HepG2 (cell line): ENCODE measurements around the gene PLXNC1. TPM values are rescaled to one million over a fixed set of nuclear protein-coding genes. Genes with fewer than 3 reads are reported as not detected.

Experiments used
- ARID3A ChIP-seq: IDR thresholded peaks from 2 replicates; pipeline ENCODE4 v1.6.1; 2012; ENCODE audit warnings: low read depth, low read length, improper control_type of control experiment
- BCL6 ChIP-seq: IDR thresholded peaks from 2 replicates; pipeline ENCODE4 v1.6.1; 2016; ENCODE audit warnings: missing genetic modification reagents, missing compliant biosample characterization
- FOXA3 ChIP-seq: IDR thresholded peaks from 2 replicates; pipeline ENCODE4 v1.6.1; 2016; ENCODE audit warnings: missing genetic modification reagents, missing compliant biosample characterization
- FOXK1 ChIP-seq: sonication (generic); formaldehyde crosslinking; IDR thresholded peaks from 2 replicates; pipeline ENCODE4 v1.4.0; 2020; ENCODE audit warnings: low read depth, missing genetic modification reagents, borderline replicate concordance
- GATA4 ChIP-seq: sonication (generic); IDR thresholded peaks from 2 replicates; pipeline ENCODE4 v1.6.1; 2016; ENCODE audit warnings: antibody characterized with exemption, low read depth, borderline replicate concordance
- HNF4A ChIP-seq: sonication (generic); formaldehyde crosslinking; IDR thresholded peaks from 2 replicates; pipeline ENCODE4 v1.4.0; 2020; ENCODE audit warnings: missing genetic modification reagents
- HNRNPH1 ChIP-seq: fragments of 200-400 bp; formaldehyde crosslinking; optimal IDR thresholded peaks from 2 replicates; pipeline ENCODE3; 2017; ENCODE audit warnings: mild to moderate bottlenecking, low read depth, low read length
- HOXA9 ChIP-seq: sonication (generic); formaldehyde crosslinking; IDR thresholded peaks from 2 replicates; pipeline ENCODE4 v1.8.1; 2022; ENCODE audit warnings: missing genetic modification reagents, mild to moderate bottlenecking, moderate library complexity, borderline replicate concordance
- KDM5A ChIP-seq: fragments of 200-600 bp; sonication (generic); IDR thresholded peaks from 2 replicates; pipeline ENCODE4 v1.7.0; 2018; ENCODE audit warnings: antibody characterized with exemption, mild to moderate bottlenecking, low read length, borderline replicate concordance
- MED1 ChIP-seq: sonication (generic); formaldehyde crosslinking; IDR thresholded peaks from 2 replicates; pipeline ENCODE4 v1.4.0; 2020; ENCODE audit warnings: missing genetic modification reagents
- MXI1 ChIP-seq: IDR thresholded peaks from 3 replicates; pipeline ENCODE4 v1.6.1; 2012; ENCODE audit warnings: low read depth, low read length, inconsistent platforms, borderline replicate concordance
- NR2F2 ChIP-seq: IDR thresholded peaks from 2 replicates; pipeline ENCODE4 v1.6.1; 2012; ENCODE audit warnings: low read depth, inconsistent platforms, borderline replicate concordance
- PITX1 ChIP-seq: sonication (generic); formaldehyde crosslinking; IDR thresholded peaks from 2 replicates; pipeline ENCODE4 v1.5.1; 2020; ENCODE audit warnings: mild to moderate bottlenecking, missing genetic modification reagents
- SNAI1 ChIP-seq: sonication (generic); formaldehyde crosslinking; IDR thresholded peaks from 2 replicates; pipeline ENCODE4 v1.5.0; 2020; ENCODE audit warnings: mild to moderate bottlenecking, missing genetic modification reagents, borderline replicate concordance
- ZFP62 ChIP-seq: sonication (generic); formaldehyde crosslinking; IDR thresholded peaks from 2 replicates; pipeline ENCODE4 v1.4.0; 2020; ENCODE audit warnings: missing genetic modification reagents
- ZFX ChIP-seq: sonication (generic); formaldehyde crosslinking; IDR thresholded peaks from 2 replicates; pipeline ENCODE4 v1.4.0; 2020; ENCODE audit warnings: mild to moderate bottlenecking, low read depth, missing genetic modification reagents, moderate library complexity
- ZMYM2 ChIP-seq: sonication (generic); formaldehyde crosslinking; IDR thresholded peaks from 2 replicates; pipeline ENCODE4 v1.8.0; 2022; ENCODE audit warnings: mild to moderate bottlenecking, missing genetic modification reagents
- ZMYM3 ChIP-seq: sonication (generic); formaldehyde crosslinking; IDR thresholded peaks from 2 replicates; pipeline ENCODE4 v1.5.1; 2020; ENCODE audit warnings: mild to moderate bottlenecking, missing genetic modification reagents
- ZNF652 ChIP-seq: IDR thresholded peaks from 2 replicates; pipeline ENCODE4 v1.6.1; 2016; ENCODE audit warnings: low read depth, borderline replicate concordance
- ZNF747 ChIP-seq: sonication (generic); formaldehyde crosslinking; IDR thresholded peaks from 2 replicates; pipeline ENCODE4 v1.8.1; 2023; ENCODE audit warnings: missing genetic modification reagents, mild to moderate bottlenecking, borderline replicate concordance
- polyA plus RNA-seq, 8 experiments: library from polyadenylated mRNA; depleted of rRNA in 3 of 8; stranded (reverse) in 7 of 8; unstranded in 1 of 8; fragments of >200 nt; fragmentation: Illumina TruSeq in 4 of 8; extraction: Trizol in 4 of 8; gene quantifications; 2 replicates each; pipeline versions ENCODE4 v1.2.1 to v1.2.3, GENCODE V29; 2011 to 2016; ENCODE audit warnings: low read depth in 4 of 8, missing spikeins in 1 of 8, mixed read lengths in 1 of 8; ENCODE audit not compliant: insufficient read depth in 1 of 8
- total RNA-seq, 5 experiments: library from RNA; depleted of rRNA; stranded (reverse); fragments of >200 nt; fragmentation: Illumina TruSeq; extraction: Trizol; gene quantifications; 2 replicates each; pipeline ENCODE4 v1.2.3, GENCODE V29; 2016; ENCODE audit warnings: low read depth in 1 of 5
- TF ChIP-seq, protein P1 (sequence below): sonication (generic); formaldehyde crosslinking; IDR thresholded peaks from 2 replicates; pipeline ENCODE4 v1.4.0; 2020; ENCODE audit warnings: mild to moderate bottlenecking, missing genetic modification reagents
- TF ChIP-seq, protein P2 (sequence below): IDR thresholded peaks from 2 replicates; pipeline ENCODE4 v1.6.1; 2018; ENCODE audit warnings: missing genetic modification reagents
- TF ChIP-seq, protein P3 (sequence below): sonication (generic); formaldehyde crosslinking; IDR thresholded peaks from 2 replicates; pipeline ENCODE4 v1.5.0; 2020; ENCODE audit warnings: mild to moderate bottlenecking, missing genetic modification reagents, moderate library complexity

Gene PLXNC1
- total and polyA plus RNA-seq, 2 of the 13 experiments (the other 11 are each of a cell fraction or from before 2014, with no cell fraction given), result 6.6 to 11.2 TPM

DNA sequence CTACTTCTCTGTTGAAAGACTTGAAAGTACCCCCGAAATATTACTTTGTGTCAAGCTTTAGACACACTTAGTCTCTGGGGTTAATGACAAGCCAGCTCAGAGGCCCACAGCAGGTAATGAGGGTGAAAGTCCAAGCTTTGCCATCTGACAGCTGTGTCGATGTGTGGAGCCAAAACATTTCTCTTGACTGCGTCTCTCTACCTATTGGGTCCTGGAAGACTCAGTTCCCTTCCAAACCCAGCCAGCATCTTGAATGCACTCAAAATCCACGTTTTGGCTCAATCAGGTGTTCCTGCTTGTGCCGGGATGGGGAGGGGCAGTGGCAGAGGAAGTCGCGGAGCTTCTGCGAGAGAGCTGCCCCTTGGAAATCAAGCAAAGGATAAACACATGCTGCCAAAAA, 3.2 kb downstream of the PLXNC1 start (continued):
- TF ChIP-seq ZFX (CRISPR knock-in tag) (peak; percentile 46; the same call in 1 of the 2 replicates), HOXA9 (CRISPR knock-in tag) (no peak), GATA4 (no peak), ZMYM3 (CRISPR knock-in tag) (peak; percentile 69; the same call in 1 of the 2 replicates), ZNF747 (CRISPR knock-in tag) (peak; percentile 60; the same call in 1 of the 2 replicates), MXI1 (peak; percentile 57; the same call in 1 of the 3 replicates), HNF4A (CRISPR knock-in tag) (peak; percentile 97), KDM5A (0 out of 2 replicates have a peak, but pooled peaks have one; percentile 21), FOXK1 (CRISPR knock-in tag) (peak; percentile 22; the same call in 1 of the 2 replicates), ZMYM2 (CRISPR knock-in tag) (no peak), HNRNPH1 (no peak), BCL6 (peak; percentile 69), MED1 (peak; percentile 74), ARID3A (peak; percentile 48; the same call in 1 of the 2 replicates), SNAI1 (CRISPR knock-in tag) (no peak), ZNF652 (CRISPR knock-in tag) (peak; percentile 88), NR2F2 (peak; percentile 42; the same call in 1 of the 2 replicates), ZFP62 (CRISPR knock-in tag) (no peak), PITX1 (peak; percentile 76; the same call in 1 of the 2 replicates), FOXA3 (CRISPR knock-in tag) (peak; percentile 58)
- TF ChIP-seq, protein P1, sequence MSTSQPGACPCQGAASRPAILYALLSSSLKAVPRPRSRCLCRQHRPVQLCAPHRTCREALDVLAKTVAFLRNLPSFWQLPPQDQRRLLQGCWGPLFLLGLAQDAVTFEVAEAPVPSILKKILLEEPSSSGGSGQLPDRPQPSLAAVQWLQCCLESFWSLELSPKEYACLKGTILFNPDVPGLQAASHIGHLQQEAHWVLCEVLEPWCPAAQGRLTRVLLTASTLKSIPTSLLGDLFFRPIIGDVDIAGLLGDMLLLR (CRISPR knock-in tag), result no peak
- TF ChIP-seq, protein P2, sequence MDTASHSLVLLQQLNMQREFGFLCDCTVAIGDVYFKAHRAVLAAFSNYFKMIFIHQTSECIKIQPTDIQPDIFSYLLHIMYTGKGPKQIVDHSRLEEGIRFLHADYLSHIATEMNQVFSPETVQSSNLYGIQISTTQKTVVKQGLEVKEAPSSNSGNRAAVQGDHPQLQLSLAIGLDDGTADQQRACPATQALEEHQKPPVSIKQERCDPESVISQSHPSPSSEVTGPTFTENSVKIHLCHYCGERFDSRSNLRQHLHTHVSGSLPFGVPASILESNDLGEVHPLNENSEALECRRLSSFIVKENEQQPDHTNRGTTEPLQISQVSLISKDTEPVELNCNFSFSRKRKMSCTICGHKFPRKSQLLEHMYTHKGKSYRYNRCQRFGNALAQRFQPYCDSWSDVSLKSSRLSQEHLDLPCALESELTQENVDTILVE (CRISPR knock-in tag), result no peak
- TF ChIP-seq, protein P3, sequence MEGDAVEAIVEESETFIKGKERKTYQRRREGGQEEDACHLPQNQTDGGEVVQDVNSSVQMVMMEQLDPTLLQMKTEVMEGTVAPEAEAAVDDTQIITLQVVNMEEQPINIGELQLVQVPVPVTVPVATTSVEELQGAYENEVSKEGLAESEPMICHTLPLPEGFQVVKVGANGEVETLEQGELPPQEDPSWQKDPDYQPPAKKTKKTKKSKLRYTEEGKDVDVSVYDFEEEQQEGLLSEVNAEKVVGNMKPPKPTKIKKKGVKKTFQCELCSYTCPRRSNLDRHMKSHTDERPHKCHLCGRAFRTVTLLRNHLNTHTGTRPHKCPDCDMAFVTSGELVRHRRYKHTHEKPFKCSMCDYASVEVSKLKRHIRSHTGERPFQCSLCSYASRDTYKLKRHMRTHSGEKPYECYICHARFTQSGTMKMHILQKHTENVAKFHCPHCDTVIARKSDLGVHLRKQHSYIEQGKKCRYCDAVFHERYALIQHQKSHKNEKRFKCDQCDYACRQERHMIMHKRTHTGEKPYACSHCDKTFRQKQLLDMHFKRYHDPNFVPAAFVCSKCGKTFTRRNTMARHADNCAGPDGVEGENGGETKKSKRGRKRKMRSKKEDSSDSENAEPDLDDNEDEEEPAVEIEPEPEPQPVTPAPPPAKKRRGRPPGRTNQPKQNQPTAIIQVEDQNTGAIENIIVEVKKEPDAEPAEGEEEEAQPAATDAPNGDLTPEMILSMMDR (CRISPR knock-in tag), result peak; percentile 69
